22Rv1 (cell line): ENCODE results near the gene MPO.

Source experiments
- ZFX ChIP-seq: fragments of 450-650 bp; IDR thresholded peaks from 2 replicates; pipeline ENCODE4 v1.6.1; 2017; ENCODE audit warnings: antibody characterized with exemption, borderline replicate concordance
- TF ChIP-seq, protein P1 (sequence below): fragments of 450-650 bp; IDR thresholded peaks from 2 replicates; pipeline ENCODE4 v1.5.1; 2017; ENCODE audit warnings: mild to moderate bottlenecking

DNA sequence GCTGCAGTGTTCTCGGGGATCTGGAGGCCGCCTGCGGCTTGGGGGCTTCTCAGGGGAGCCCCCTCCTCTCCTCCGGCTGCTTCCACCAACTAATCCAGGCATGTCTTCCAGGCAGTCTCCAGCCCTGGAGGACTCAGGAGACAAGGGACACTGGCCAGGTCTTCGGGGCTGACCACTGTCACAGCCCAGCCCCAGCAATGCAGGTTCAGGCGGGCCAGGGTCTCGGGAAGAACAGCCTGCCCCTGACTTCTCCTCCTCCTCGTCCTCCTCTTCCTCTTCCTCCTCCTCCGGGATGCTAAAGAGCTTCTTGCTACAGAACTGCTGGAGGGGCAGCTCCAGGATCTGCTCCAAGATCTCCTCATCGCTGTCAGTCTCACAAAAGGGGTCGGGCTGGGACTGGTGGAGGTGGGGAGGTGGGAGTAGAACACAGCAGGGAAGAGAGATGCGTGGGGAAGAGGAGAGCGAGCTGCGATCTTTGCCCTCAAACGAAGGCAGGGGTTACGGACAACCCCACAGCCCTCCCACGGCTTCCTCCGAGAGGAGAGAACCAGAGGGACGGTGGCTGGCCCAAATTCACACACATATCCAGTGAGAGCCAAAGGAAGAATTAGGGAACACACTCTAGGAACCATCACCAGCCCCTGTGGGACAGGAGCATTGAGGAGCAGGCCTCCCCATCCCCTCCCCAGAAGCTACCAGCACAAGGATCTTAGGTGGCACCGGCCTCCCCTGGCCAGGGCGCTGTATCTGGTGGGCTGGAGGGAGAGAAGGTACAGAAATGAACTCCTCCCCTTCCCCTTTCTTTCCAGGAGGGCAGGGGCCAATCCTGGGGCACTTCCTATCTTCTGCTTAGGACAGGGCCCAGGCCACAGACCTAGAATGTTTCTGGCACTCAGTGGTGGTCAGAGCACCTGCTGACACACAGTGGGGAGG is 28.5 kb upstream of the MPO start:
- TF ChIP-seq, protein P1, sequence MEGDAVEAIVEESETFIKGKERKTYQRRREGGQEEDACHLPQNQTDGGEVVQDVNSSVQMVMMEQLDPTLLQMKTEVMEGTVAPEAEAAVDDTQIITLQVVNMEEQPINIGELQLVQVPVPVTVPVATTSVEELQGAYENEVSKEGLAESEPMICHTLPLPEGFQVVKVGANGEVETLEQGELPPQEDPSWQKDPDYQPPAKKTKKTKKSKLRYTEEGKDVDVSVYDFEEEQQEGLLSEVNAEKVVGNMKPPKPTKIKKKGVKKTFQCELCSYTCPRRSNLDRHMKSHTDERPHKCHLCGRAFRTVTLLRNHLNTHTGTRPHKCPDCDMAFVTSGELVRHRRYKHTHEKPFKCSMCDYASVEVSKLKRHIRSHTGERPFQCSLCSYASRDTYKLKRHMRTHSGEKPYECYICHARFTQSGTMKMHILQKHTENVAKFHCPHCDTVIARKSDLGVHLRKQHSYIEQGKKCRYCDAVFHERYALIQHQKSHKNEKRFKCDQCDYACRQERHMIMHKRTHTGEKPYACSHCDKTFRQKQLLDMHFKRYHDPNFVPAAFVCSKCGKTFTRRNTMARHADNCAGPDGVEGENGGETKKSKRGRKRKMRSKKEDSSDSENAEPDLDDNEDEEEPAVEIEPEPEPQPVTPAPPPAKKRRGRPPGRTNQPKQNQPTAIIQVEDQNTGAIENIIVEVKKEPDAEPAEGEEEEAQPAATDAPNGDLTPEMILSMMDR: no peak
- TF ChIP-seq ZFX: no peak
